Measurements from ENCODE around the gene CDH8. TPM values are rescaled to one million over a fixed set of nuclear protein-coding genes. Genes with fewer than 3 reads are reported as not detected.

The CDH8 gene
- total and polyA plus RNA-seq, 12 donors = 0.03 to 9.2 (median 0.40) TPM; not detected in 8

DNA sequence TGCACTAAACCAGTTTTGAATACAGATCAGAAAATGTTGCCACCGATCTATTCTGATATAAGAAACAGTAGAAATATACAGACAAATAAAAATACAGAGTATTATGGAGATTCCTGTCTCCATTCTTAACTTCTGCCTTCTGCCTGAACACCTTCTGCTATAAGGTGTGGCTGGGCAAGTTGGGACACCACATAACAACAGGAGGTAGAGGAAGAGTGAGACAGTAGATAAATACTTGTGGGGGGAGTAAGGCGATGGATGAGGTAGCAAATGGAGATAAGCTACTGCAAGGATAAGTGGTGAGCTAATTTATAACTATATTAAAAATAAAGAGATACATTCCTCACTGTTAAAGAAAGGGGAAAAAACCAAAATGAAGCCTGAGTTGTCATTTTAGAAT lies 143.7 kb downstream of the CDH8 start:
- no peaks in the 10 kb centered on the region for H3K9me3 ChIP-seq (replicated peaks in 1 of 3)
- intact Hi-C loops (cut with DNase I) = no loop called here
- no peak overlapping the region for H3K27ac ChIP-seq
- no peak for TF ChIP-seq POLR2A (IDR thresholded peaks at IDR 0.05)
- TF ChIP-seq, protein P1, sequence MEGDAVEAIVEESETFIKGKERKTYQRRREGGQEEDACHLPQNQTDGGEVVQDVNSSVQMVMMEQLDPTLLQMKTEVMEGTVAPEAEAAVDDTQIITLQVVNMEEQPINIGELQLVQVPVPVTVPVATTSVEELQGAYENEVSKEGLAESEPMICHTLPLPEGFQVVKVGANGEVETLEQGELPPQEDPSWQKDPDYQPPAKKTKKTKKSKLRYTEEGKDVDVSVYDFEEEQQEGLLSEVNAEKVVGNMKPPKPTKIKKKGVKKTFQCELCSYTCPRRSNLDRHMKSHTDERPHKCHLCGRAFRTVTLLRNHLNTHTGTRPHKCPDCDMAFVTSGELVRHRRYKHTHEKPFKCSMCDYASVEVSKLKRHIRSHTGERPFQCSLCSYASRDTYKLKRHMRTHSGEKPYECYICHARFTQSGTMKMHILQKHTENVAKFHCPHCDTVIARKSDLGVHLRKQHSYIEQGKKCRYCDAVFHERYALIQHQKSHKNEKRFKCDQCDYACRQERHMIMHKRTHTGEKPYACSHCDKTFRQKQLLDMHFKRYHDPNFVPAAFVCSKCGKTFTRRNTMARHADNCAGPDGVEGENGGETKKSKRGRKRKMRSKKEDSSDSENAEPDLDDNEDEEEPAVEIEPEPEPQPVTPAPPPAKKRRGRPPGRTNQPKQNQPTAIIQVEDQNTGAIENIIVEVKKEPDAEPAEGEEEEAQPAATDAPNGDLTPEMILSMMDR (IDR thresholded peaks at IDR 0.05) = no peak
- H3K36me3 ChIP-seq (replicated peaks in 1 of 2) = no peaks in the 10 kb centered on the region
- WGBS, 4 donors = 86 to 92% (median 89%) methylated on average over 2 of the region's 2 CpGs
- no peaks in the 10 kb centered on the region for H3K27me3 ChIP-seq
- DNase-seq = no peak
- H3K4me1 ChIP-seq (replicated peaks in 1 of 2) = no peaks in the 10 kb centered on the region
- H3K4me3 ChIP-seq = no peak overlapping the region

DNA sequence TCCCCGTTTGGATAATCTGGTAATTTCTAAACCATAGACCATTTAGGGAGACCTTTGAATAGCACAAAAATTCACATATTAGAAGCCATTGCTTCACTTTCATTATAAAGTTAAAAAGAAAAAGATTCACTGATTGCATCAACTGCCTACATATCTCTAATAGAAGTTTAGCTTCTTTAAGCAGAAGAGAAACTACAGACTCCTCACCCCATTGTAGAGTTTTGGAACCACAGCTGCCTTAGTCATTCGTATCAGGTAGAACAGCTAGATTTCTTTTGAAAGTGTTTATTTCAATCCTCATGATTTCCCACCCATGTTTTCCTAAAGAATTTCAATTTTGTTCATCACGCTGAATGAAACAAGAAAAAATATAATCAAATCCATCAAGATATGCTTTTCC lies 144.8 kb downstream of the CDH8 start:
- H3K27me3 ChIP-seq = no peaks in the 10 kb centered on the region
- no peak overlapping the region for H3K4me3 ChIP-seq
- no peak overlapping the region for H3K27ac ChIP-seq
- H3K9me3 ChIP-seq (replicated peaks in 1 of 3) = no peaks in the 10 kb centered on the region
- DNase-seq = no peak
- H3K36me3 ChIP-seq (replicated peaks in 1 of 2) = no peaks in the 10 kb centered on the region
- TF ChIP-seq POLR2A (IDR thresholded peaks at IDR 0.05) = no peak
- TF ChIP-seq, protein P1 (IDR thresholded peaks at IDR 0.05) = no peak
- WGBS, 4 donors = 69 to 73% (median 69%) methylated on average over 3 of the region's 3 CpGs
- intact Hi-C loops (cut with DNase I) = no loop called here
- H3K4me1 ChIP-seq (replicated peaks in 1 of 2) = no peaks in the 10 kb centered on the region

DNA sequence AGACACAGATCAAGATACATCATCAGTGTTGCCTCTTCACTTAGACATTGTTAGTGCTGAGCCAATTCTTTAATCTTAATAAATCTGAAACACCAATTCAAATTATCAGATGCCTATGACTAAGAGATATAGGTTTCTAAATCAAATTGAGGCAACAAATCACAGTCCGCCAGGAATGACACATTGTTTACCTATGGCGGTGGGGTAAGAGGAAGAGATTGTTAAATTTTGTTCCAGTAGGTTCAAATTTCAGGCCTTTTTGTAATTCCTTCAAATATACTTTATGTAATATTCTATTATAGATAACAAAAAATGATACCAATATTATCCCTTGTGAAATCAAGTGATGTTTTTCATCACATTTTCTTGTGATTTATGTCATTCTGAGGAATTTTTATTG lies 145.9 kb downstream of the CDH8 start:
- 89 to 95% (median 93%) methylated on average over 2 of the region's 2 CpGs for WGBS, 4 donors
- DNase-seq = no peak
- TF ChIP-seq, protein P1 (IDR thresholded peaks at IDR 0.05) = no peak
- no peak for TF ChIP-seq POLR2A (IDR thresholded peaks at IDR 0.05)
- H3K4me3 ChIP-seq = no peak overlapping the region
- H3K27ac ChIP-seq = no peak overlapping the region
- H3K9me3 ChIP-seq (replicated peaks in 1 of 3) = no peaks in the 10 kb centered on the region
- H3K4me1 ChIP-seq (replicated peaks in 1 of 2) = no peaks in the 10 kb centered on the region
- intact Hi-C loops (cut with DNase I) = no loop called here
- no peaks in the 10 kb centered on the region for H3K36me3 ChIP-seq (replicated peaks in 1 of 2)
- H3K27me3 ChIP-seq = no peaks in the 10 kb centered on the region

DNA sequence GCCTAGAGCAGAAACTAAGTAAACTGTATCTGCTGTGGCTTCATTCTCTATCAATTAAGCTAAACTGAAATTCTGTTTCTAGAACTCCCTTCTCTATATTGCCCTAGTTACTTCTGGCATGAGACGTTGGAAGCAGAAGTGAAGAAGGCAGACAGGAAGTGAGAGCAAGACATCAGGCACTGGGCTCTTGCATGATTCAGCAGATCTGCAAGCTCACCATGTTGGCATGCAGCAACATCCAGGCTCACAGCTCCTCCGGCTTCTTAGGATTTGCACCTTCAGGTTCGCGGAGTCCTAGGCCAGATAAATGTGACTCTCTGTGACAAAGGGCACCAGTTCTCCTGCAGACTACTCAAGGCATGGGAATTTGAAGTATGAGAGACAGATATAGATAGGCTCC lies 148.3 kb downstream of the CDH8 start:
- WGBS, 4 donors = 57 to 73% (median 66%) methylated on average over 4 of the region's 4 CpGs
- TF ChIP-seq, protein P1 (IDR thresholded peaks at IDR 0.05) = no peak
- TF ChIP-seq POLR2A (IDR thresholded peaks at IDR 0.05) = no peak
- intact Hi-C loops (cut with DNase I) = no loop called here

More for the DNA sequence above, 148.3 kb downstream of the CDH8 start:
- no peak overlapping the region for H3K27ac ChIP-seq
- H3K27me3 ChIP-seq = no peaks in the 10 kb centered on the region
- no peaks in the 10 kb centered on the region for H3K4me1 ChIP-seq (replicated peaks in 1 of 2)
- H3K9me3 ChIP-seq (replicated peaks in 1 of 3) = no peaks in the 10 kb centered on the region
- DNase-seq = peak in 3 of 7 donors; percentile 2 to 20 (median 13)
- H3K4me3 ChIP-seq = no peak overlapping the region
- no peaks in the 10 kb centered on the region for H3K36me3 ChIP-seq (replicated peaks in 1 of 2)
